Colon (tissue), 2 donors: ENCODE measurements around the gene OR6C75.
"Not testable (repeated sequence)": the region's sequence is repeated elsewhere in the genome, so short reads cannot be mapped to it uniquely, and the experiment has no call there.

Source experiments
- FAIRE-seq: peaks from 2 replicates; lab custom pipeline; 2012; peaks lifted over from hg19 to GRCh38; lab: Jason Lieb, UNC
- donor health status: control.
- donor health status: control.

The OR6C75 gene

GRCh38 chr12:55362675-55363074, at the start of gene OR6C75:
Gene OR6C75, plus strand, starts transcription at chr12:55362975. Its CDS starts 2,136 bp downstream, at chr12:55365111.
- FAIRE-seq: no peak

- FAIRE-seq: no peak
Observed at GRCh38 chr12:55314043-55314442, 48.7 kb upstream of the OR6C75 start, which contains the start of gene OR6C1. Gene OR6C1, plus strand, starts transcription at chr12:55314343. Its CDS starts 6,257 bp downstream, at chr12:55320600.

- FAIRE-seq: no peak
Observed at GRCh38 chr12:55320201-55320600, 42.6 kb upstream of the OR6C75 start.

- FAIRE-seq: not testable (repeated sequence)
Observed at GRCh38 chr12:55325801-55326200, 37.0 kb upstream of the OR6C75 start.

- FAIRE-seq: no peak
Observed at GRCh38 chr12:55330446-55330845, 32.3 kb upstream of the OR6C75 start, which contains the start of gene OR6C3. Gene OR6C3, plus strand, starts transcription at chr12:55330746. Its CDS starts 955 bp downstream, at chr12:55331701.

- FAIRE-seq: no peak
Observed at GRCh38 chr12:55336002-55336401, 26.8 kb upstream of the OR6C75 start.

- FAIRE-seq: not testable (repeated sequence)
Observed at GRCh38 chr12:55355338-55355737, 7.4 kb upstream of the OR6C75 start.

- no peak for FAIRE-seq
Observed at GRCh38 chr12:55365086-55365485, 2.3 kb downstream of the OR6C75 start.

GRCh38 chr12:55372521-55372920, 9.7 kb downstream of the OR6C75 start:
- peak; percentile 41 for FAIRE-seq

GRCh38 chr12:55385891-55386290, 23.1 kb downstream of the OR6C75 start:
- FAIRE-seq: no peak

- FAIRE-seq: no peak
Observed at GRCh38 chr12:55392032-55392795, 29.4 kb downstream of the OR6C75 start.

- no peak for FAIRE-seq
Observed at GRCh38 chr12:55396326-55396725, 33.6 kb downstream of the OR6C75 start.

- FAIRE-seq: no peak
Observed at GRCh38 chr12:55400229-55400628, 37.5 kb downstream of the OR6C75 start, which contains the start of gene OR6C65. Gene OR6C65, plus strand, starts transcription at chr12:55400529. Its CDS starts 0 bp downstream, at chr12:55400529.

GRCh38 chr12:55407866-55408265, 45.1 kb downstream of the OR6C75 start:
- no peak for FAIRE-seq

- FAIRE-seq: not testable (repeated sequence)
Observed at GRCh38 chr12:55409133-55409532, 46.4 kb downstream of the OR6C75 start.

- not testable (repeated sequence) for FAIRE-seq
Observed at GRCh38 chr12:55412138-55412537, 49.4 kb downstream of the OR6C75 start.

- not testable (repeated sequence) for FAIRE-seq
Observed at GRCh38 chr12:55413498-55414388, 51.0 kb downstream of the OR6C75 start.

GRCh38 chr12:55414396-55414823, 51.6 kb downstream of the OR6C75 start:
- FAIRE-seq: not testable (repeated sequence)

GRCh38 chr12:55414889-55415288, 52.1 kb downstream of the OR6C75 start:
- FAIRE-seq: not testable (repeated sequence)

- no peak for FAIRE-seq
Observed at GRCh38 chr12:55416961-55417360, 54.2 kb downstream of the OR6C75 start.
